ENCODE results near the gene CDC42BPG. TPM values are rescaled to one million over a fixed set of nuclear protein-coding genes. Genes with fewer than 3 reads are reported as not detected.

CDC42BPG gene
- total and polyA plus RNA-seq, 10 of the 15 experiments (the other 5 are each of a cell fraction or from before 2014, with no cell fraction given), result 0.02 to 1.3 (median 0.09) TPM; not detected in 1

DNA sequence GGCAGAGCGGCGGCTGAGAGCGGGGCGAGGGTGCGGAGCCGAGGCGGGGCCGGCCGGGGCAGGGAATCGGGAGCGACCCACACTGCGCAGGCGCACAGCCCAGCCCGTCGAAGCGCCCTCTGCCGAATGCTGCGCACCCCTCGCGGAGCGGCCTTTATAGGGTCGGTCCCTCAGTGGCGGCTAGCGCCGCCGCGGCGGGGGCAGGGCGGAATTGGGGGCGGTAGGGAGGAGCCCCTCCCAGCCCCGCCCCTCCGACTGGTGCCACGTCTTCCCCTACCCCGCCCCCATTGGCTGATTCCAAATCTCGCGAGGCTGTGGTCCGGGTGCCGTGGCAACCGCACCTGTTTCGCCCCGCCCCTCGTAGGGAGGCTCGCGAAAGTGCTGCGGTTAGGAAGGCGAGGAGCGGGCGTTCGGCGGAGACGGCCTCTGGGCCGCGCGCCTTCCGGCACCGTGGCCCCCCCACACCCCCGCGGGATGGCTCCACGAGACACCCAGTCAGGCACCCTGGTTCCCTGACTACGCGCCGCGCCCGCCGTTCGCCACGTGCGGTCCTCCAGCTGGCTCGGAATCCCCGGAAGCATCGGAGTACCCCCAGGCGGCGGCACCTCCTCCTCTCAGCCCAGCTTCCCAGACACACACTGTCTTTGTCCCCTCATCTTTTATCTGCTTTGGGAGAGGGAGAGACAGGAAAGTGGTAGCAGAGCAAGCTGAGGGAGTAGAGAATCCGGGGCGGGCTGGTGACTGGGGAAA, 34.2 kb upstream of the CDC42BPG start, which contains the start of gene EHD1 (continued):
- TF ChIP-seq STAT3 (IDR thresholded peaks at IDR 0.05; ENCODE audit: low read depth, low read length) (no peak), KLF5 (IDR thresholded peaks at IDR 0.05; ENCODE audit: partially characterized antibody) (no peak), SREBF2 (IDR thresholded peaks at IDR 0.05; ENCODE audit: low read length) (no peak), SIN3A (IDR thresholded peaks at IDR 0.05; ENCODE audit: low read depth, low read length) (peak; percentile 80), BCLAF1 (IDR thresholded peaks at IDR 0.05) (no peak), MYC (IDR thresholded peaks at IDR 0.05; ENCODE audit: insufficient read depth, insufficient read length, insufficient replicate concordance, low read length, severe bottlenecking) (peak; percentile 70), CBX3 (IDR thresholded peaks at IDR 0.05; ENCODE audit: borderline replicate concordance, low read depth) (no peak), JUND (IDR thresholded peaks at IDR 0.05; ENCODE audit: low read depth, low read length) (no peak), CTCF (IDR thresholded peaks at IDR 0.05 in 2 of 3, conservative IDR thresholded peaks at IDR 0.05 in 1 of 3; ENCODE audit: control insufficient read depth in 2 of 3, extremely low read depth in 1 of 3, insufficient read depth in 1 of 3, low read depth in 3 of 3, low read length in 3 of 3) (peak; percentile 41 to 91 (median 54); a peak in 5 of 6 replicates), GATAD2B (conservative IDR thresholded peaks at IDR 0.05; ENCODE audit: low read depth) (peak; percentile 63), IRF5 (IDR thresholded peaks at IDR 0.05; ENCODE audit: borderline replicate concordance) (peak; percentile 54; the same call in 1 of the 2 replicates), HDAC6 (IDR thresholded peaks at IDR 0.05; ENCODE audit: unreplicated experiment) (peak; percentile 56), TCF3 (IDR thresholded peaks at IDR 0.05; ENCODE audit: borderline replicate concordance, insufficient read depth, low read depth, low read length) (peak; percentile 97), EZH2 (IDR thresholded peaks at IDR 0.05; ENCODE audit: borderline replicate concordance, control insufficient read depth, low read depth, low read length) (no peak), MXI1 (IDR thresholded peaks at IDR 0.05; ENCODE audit: low read depth, low read length) (peak; percentile 92), RFX5 (IDR thresholded peaks at IDR 0.05; ENCODE audit: low read depth, low read length) (no peak), MTA2 (IDR thresholded peaks at IDR 0.05; ENCODE audit: low read depth) (no peak; the same call in 1 of the 2 replicates), MTA3 (IDR thresholded peaks at IDR 0.05; ENCODE audit: borderline replicate concordance, low read length) (no peak)
- TF ChIP-seq, protein P1, sequence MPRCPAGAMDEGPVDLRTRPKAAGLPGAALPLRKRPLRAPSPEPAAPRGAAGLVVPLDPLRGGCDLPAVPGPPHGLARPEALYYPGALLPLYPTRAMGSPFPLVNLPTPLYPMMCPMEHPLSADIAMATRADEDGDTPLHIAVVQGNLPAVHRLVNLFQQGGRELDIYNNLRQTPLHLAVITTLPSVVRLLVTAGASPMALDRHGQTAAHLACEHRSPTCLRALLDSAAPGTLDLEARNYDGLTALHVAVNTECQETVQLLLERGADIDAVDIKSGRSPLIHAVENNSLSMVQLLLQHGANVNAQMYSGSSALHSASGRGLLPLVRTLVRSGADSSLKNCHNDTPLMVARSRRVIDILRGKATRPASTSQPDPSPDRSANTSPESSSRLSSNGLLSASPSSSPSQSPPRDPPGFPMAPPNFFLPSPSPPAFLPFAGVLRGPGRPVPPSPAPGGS (IDR thresholded peaks at IDR 0.05; ENCODE audit: borderline replicate concordance, insufficient read depth, low read depth, low read length, poor library complexity, severe bottlenecking), result peak; percentile 55
- TF ChIP-seq, protein P2, sequence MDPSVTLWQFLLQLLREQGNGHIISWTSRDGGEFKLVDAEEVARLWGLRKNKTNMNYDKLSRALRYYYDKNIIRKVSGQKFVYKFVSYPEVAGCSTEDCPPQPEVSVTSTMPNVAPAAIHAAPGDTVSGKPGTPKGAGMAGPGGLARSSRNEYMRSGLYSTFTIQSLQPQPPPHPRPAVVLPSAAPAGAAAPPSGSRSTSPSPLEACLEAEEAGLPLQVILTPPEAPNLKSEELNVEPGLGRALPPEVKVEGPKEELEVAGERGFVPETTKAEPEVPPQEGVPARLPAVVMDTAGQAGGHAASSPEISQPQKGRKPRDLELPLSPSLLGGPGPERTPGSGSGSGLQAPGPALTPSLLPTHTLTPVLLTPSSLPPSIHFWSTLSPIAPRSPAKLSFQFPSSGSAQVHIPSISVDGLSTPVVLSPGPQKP (IDR thresholded peaks at IDR 0.05; ENCODE audit: low read depth, low read length), result peak; percentile 11; the same call in 1 of the 2 replicates
